SW 1271 (cell line): ENCODE data around the gene FTH1.
A peak's percentile ranks its signal among the peaks of the same experiment; 100 is the strongest.
"Not testable (repeated sequence)": the region's sequence is repeated elsewhere in the genome, so short reads cannot be mapped to it uniquely, and the experiment has no call there.

Source experiments
- DNase-seq, 2 experiments: peaks; one replicate each; lab custom pipeline; 2025; lab: John Stamatoyannopoulos, UW

FTH1 gene

DNA sequence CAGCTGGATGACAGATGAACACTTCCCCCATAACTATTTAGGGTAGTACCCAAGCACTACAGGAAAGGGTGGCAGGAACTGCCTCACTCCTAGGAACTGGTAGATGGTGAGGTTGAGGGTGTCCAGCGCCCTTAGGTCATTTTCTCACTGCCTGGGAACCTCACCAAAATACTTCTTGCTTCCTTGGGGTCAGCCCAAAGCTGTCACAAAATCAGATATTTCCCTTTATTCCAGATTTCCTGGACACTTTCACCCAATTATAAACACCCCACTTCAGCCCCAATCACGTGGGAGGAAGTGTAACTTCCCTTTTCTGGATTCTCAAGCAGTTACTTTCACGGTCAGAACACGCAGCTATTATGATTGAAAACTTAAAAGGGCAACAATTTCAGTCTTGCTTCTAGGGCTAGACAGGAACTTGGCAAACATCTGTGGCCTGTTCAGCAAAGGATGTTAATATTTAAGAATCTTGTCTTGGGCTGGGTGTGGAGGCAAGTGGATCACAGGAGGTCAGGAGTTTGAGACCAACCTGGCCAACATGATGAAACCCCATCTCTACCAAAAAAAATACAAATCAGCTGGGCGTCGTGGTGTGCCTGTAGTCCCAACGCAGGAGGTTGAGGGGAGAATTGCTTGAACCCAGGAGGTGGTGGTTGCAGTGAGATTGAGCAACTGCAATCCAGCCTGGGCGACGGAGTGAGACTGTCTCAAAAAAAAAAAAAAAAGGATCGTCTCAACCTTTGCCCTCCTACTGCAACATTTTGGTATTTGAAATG is 4.0 kb downstream of the FTH1 start:
- no peak for DNase-seq

GRCh38 chr11:61963016-61963281 is 4.5 kb downstream of the FTH1 start:
- no peak for DNase-seq

DNA sequence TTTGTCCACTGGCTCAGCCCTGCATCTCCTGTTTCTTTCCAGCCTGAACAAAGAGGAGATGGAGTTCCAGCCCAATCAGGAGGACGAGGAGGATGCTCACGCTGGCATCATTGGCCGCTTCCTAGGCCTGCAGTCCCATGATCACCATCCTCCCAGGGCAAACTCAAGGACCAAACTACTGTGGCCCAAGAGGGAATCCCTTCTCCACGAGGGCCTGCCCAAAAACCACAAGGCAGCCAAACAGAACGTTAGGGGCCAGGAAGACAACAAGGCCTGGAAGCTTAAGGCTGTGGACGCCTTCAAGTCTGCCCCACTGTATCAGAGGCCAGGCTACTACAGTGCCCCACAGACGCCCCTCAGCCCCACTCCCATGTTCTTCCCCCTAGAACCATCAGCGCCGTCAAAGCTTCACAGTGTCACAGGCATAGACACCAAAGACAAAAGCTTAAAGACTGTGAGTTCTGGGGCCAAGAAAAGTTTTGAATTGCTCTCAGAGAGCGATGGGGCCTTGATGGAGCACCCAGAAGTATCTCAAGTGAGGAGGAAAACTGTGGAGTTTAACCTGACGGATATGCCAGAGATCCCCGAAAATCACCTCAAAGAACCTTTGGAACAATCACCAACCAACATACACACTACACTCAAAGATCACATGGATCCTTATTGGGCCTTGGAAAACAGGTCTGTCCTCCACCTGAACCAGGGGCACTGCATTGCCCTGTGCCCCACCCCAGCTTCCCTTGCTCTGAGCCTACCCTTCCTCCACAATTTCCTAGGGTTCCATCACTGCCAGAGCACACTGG is 5.0 kb downstream of the FTH1 start:
- DNase-seq, result no peak

DNA sequence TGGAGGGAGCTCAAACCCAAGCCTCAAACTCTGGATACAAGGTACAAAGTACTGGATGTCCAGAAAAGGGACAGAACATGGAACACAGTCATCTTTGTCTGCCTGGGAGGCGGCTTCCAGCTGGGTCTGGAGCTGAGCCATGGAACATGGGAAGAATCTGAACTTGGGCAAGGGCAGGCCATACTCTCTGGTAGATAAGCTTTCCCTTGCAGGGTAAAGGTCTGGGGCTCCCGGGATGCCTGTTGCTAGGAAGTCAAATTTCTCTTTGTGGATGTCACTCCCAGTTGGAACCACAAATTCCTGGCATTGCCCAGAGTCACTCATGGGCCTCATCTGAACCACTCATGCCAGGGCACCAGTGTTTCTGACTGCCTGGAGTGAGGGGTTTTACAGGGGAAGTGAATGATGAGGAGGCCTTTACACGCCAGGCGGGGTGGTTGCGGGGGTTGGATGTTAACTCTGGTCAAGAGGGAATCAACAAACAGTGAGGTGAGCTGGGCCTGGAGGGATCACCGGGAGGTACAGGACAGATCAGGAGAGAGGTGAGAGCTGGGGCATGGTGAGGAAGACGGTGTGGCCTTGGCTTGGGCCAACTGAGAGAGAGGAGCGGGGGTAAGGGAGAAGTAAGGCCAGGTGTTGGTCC is 5.7 kb downstream of the FTH1 start:
- no peak for DNase-seq

GRCh38 chr11:61960532-61960931 is 6.9 kb downstream of the FTH1 start:
- DNase-seq, result no peak

DNA sequence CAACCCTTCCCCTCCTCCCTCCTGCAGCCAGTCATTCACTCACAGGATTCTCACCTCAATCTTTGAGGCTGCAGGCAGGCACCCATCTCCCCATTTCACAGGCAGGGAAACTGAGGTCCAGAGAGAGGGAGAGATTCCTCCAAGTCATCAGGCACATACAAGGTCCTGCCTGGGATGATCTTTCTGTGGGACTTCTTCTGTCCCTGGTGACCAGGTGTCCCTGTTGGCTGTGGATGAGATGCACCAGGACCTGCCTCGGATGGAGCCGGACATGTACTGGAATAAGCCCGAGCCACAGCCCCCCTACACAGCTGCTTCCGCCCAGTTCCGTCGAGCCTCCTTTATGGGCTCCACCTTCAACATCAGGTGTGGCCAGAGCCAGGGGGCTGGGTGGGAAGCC is 7.8 kb downstream of the FTH1 start:
- DNase-seq, result no peak

- DNase-seq, result no peak
Observed at GRCh38 chr11:61959114-61959513, 8.3 kb downstream of the FTH1 start.

- no peak for DNase-seq
Observed at GRCh38 chr11:61958590-61958989, 8.8 kb downstream of the FTH1 start.

DNA sequence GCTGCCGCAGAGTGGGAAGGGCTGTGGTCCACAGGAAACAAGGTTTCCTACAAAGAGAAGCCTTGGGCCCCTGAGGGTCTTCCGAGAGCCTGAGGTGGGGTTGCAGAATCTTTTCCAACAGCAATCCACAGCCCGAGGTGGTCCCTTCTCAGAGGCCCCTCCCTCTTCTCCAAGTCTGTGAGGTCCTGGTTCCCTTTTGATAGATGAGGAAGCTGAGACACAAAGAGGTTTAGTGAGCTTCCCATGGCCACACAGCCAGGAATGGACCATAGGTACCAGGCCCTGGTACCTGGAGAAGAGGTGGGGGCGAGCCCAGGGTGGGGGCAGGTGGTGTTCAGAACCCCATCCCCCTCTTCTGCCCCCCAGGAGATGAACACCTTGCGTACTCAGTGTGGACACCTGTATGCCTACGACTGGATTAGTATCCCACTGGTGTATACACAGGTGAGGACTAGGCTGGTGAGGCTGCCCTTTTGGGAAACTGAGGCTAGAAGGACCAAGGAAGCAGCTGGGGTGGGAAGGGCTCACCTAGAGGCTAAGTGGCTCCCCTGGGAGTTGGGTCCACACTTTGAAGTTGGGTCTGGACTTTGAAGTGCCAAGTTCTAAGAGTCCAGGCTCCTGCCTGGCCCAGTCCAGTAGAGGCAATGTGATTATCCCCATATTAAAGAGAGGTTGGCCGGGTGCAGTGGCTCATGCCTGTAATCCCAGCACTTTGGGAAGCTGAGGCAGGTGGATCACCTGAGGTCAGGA is 10.2 kb downstream of the FTH1 start:
- DNase-seq, result no peak

GRCh38 chr11:61956191-61957020 is 11.0 kb downstream of the FTH1 start:
- no peak for DNase-seq

DNA sequence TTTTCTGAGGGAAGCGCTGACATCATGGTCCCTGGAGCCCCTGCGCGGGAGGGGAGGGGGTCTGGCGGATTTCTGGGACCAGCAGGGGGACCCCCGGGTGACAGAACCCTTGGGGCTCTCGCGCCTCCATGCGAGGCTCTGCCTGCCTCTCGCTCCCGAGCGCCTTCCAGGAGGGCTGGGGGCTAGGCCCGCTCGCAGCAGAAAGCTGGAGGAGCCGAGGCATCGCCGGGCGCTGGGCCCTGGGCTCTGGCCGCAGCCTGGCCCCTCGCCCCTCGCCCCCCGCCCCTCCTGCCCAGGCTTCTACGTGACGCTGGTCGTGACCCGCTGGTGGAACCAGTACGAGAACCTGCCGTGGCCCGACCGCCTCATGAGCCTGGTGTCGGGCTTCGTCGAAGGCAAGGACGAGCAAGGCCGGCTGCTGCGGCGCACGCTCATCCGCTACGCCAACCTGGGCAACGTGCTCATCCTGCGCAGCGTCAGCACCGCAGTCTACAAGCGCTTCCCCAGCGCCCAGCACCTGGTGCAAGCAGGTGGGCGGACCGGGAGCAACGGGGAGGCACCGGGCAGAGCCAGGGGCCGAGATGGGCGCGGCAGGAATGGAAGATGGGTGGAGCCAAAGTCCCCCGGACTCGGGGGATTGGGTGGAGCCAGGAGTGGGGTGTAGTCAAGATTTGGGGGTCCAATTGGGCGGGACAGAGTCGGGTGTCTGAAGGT is 11.9 kb downstream of the FTH1 start:
- DNase-seq, result no peak

- no peak for DNase-seq
Observed at GRCh38 chr11:61954851-61955421, 12.5 kb downstream of the FTH1 start.

GRCh38 chr11:61954106-61954850 is 13.2 kb downstream of the FTH1 start:
- DNase-seq, result no peak

DNA sequence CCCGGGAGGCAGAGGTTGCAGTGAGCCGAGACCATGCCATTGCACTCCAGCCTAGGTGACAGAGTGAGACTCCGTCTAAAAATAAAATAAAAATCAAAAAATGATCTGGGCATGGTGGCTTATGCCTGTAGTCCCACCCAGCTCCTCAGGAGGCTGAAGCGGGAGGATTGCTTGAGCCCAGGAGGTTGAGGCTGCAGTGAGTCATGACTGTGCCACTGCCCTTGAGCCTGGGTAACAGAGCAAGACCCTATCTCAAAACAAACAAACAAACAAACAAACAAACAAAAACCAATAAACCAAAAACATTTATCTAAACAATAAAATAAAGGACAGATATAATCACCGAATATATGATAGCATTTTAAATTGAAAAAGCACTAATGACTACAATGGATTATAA is 13.8 kb downstream of the FTH1 start:
- DNase-seq, result not testable (repeated sequence)

DNA sequence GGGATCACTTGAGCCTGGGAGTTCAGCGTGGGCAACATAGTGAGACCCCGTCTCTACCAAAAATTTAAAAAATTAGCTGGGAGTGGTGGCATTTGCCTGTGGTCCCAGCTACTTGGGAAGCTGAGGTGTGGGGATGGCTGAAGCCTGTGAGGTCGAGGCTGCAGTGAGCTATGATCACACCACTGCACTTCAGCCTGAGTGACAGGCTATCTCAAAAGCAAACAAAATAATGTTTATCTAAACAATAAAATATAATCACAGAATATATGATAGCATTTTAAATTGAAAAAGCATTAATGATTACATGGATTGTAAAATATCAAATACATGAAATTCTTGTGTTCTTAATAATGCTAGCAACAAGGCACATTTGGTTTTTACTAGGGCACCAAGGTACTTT is 14.6 kb downstream of the FTH1 start:
- DNase-seq, result no peak

DNA sequence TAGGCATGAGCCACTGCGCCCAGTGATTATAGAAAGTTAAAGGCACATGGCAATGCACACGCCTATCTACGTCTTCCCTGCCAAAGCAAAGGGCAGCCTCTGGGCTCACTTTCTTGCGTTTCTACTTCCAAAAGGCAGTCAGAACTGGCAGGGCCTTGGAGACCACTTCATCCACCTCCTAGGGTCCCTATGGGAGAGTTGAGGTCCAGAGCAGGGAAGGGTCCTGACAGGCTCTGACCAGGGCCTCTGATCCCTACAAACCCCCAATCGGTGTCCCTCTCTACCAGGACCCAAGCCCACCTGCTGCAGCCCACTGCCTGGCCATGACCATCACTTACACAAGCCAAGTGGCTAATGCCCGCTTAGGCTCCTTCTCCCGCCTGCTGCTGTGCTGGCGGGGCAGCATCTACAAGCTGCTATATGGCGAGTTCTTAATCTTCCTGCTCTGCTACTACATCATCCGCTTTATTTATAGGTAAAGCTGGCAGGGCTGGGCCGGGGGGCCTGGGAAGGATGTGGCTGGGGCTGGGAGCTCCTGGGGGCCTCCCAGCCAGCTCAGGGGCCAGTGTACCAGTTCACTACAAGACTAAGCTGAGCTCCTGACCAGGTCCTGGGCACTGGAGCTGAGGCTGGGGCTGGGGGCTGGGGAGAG is 15.8 kb downstream of the FTH1 start:
- DNase-seq, result no peak

DNA sequence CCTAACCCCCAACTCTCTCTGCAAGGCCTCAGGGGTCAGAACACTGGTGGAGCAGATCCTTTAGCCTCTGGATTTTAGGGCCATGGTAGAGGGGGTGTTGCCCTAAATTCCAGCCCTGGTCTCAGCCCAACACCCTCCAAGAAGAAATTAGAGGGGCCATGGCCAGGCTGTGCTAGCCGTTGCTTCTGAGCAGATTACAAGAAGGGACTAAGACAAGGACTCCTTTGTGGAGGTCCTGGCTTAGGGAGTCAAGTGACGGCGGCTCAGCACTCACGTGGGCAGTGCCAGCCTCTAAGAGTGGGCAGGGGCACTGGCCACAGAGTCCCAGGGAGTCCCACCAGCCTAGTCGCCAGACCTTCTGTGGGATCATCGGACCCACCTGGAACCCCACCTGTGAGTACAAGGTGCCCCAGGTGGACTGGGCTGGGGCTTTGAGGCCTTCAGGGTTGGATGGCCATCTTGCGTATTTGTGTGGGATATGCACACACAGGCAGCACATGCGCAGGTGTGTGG is 17.3 kb downstream of the FTH1 start, which contains the start of gene BEST1:
TSS of gene BEST1 (plus strand) at position 317 of the 513 bp plus-strand sequence. CDS start 1,456 bp downstream, outside the sequence.
- DNase-seq, result no peak

DNA sequence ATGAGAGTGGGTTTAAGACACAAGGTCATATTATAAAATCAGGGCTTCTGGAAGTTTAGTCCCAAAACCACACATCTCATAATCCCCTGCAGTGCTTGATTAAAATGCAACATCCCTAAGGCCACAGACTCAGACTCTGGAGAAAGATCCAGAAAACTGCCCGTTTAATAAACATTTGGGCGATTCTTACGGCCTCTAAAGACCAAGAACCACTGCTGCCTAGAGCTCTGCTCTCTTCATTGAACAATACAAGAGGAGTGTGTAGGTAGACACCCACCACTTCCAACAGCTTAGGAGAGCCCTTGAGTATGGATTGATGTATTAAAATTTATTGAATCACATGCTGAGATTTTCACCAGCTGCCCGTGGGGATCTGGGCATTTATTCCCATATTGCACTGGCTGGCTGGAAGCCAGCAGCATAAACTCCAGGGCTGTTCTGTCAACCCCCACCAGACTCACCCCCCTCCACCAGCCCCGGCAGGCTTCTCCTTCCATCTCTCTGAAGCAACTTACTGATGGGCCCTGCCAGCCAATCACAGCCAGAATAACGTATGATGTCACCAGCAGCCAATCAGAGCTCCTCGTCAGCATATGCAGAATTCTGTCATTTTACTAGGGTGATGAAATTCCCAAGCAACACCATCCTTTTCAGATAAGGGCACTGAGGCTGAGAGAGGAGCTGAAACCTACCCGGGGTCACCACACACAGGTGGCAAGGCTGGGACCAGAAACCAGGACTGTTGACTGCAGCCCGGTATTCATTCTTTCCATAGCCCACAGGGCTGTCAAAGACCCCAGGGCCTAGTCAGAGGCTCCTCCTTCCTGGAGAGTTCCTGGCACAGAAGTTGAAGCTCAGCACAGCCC is 18.0 kb downstream of the FTH1 start:
- peak in 1 of 2 experiments; percentile 11 for DNase-seq
